Adrenal gland (tissue), 12 donors: ENCODE data around the gene SCAI. TPM values are rescaled to one million over a fixed set of nuclear protein-coding genes. Genes with fewer than 3 reads are reported as not detected.
"Not testable (repeated sequence)": the region's sequence is repeated elsewhere in the genome, so short reads cannot be mapped to it uniquely, and the experiment has no call there.

Source experiments
- DNase-seq, 7 donors: peaks; one replicate each; pipeline ENCODE4 v3.0.0-alpha.2; 2019 to 2020
- H3K27ac ChIP-seq, 5 donors: fragments of 200-600 bp; sonication (generic) in 4 of 5; 1 replicate in 3 of 5; 2 replicates in 2 of 5; pipeline versions ENCODE4 v1.5.1 to v1.8.0; 2016 to 2020; ENCODE audit warnings: mild to moderate bottlenecking in 1 of 5
- H3K27me3 ChIP-seq: fragments of 200-600 bp; 2 replicates; pipeline ENCODE4 v1.8.0; 2021
- H3K36me3 ChIP-seq, 2 donors: fragments of 200-600 bp; replicated peaks in 1 of 2; 1 replicate in 1 of 2; 2 replicates in 1 of 2; pipeline versions ENCODE4 v1.5.1 to v1.8.0; 2018 to 2022
- H3K4me1 ChIP-seq, 2 donors: fragments of 200-600 bp; replicated peaks in 1 of 2; 1 replicate in 1 of 2; 2 replicates in 1 of 2; pipeline versions ENCODE4 v1.5.1 to v1.8.0; 2018 to 2021
- H3K4me3 ChIP-seq, 4 donors: fragments of 200-600 bp; sonication (generic) in 3 of 4; one replicate each; pipeline ENCODE4 v1.5.1; 2016 to 2018
- H3K9me3 ChIP-seq, 3 donors: fragments of 200-600 bp; sonication (generic) in 1 of 3; replicated peaks in 1 of 3; 1 replicate in 2 of 3; 2 replicates in 1 of 3; pipeline versions ENCODE4 v1.5.1 to v1.8.0; 2016 to 2021
- POLR2A ChIP-seq, 2 donors: fragments of 450-650 bp; IDR thresholded peaks; one replicate each; pipeline ENCODE4 v1.6.1; 2017; ENCODE audit warnings: antibody characterized with exemption in 2 of 2, mild to moderate bottlenecking in 2 of 2, moderate library complexity in 1 of 2
- WGBS, 4 donors: extraction: QIAGEN DNeasy Blood & Tissue Kit in 2 of 4; methylation state at CpG; one replicate each; pipeline versions ENCODE4 v1.1.5 to v1.1.7; 2013 to 2017; 5-methylcytosine and 5-hydroxymethylcytosine counted together
- intact Hi-C, 2 donors: fragments of 100-400 bp; cut with DNase I; formaldehyde crosslinking; loops; one replicate each; pipeline versions ENCODE4 v1.14.1 to v1.15.0; 2022 to 2023
- polyA plus RNA-seq, 3 donors: library from polyadenylated mRNA; stranded (reverse); fragments of 200-250 nt in 2 of 3; fragments of 350-450 nt in 1 of 3; fragmentation: Illumina TruSeq in 1 of 3; extraction: RNeasy Lipid Tissue Mini Kit (QIAGEN cat#74804) in 1 of 3; gene quantifications; one replicate each; pipeline ENCODE4 v1.2.3, GENCODE V29; 2013 to 2014
- total RNA-seq, 9 donors: library from RNA; depleted of rRNA in 4 of 9; stranded (reverse); fragments of >200 nt in 4 of 9; fragments of 120-200 nt in 1 of 9; fragmentation: NEBNext Ultra II Directional in 1 of 9; extraction: Animal tissue kit (Norgen Biotek cat#: 25700) in 1 of 9; gene quantifications; one replicate each; pipeline versions ENCODE4 v1.1.0 to v1.2.4, GENCODE V29; 2013 to 2023
- TF ChIP-seq, protein P1 (sequence below), 6 experiments: fragments of 450-650 bp in 4 of 6; fragments of 200-600 bp in 2 of 6; sonication (generic) in 1 of 6; IDR thresholded peaks; 1 replicate in 5 of 6; 2 replicates in 1 of 6; pipeline versions ENCODE4 v1.5.1 to v1.8.0; 2016 to 2021; ENCODE audit warnings: antibody characterized with exemption in 6 of 6, mild to moderate bottlenecking in 2 of 6, moderate library complexity in 1 of 6
- donor health status: healthy with polysubstance abuse.
- donor health status: Bipolar disorder and iron deficiency.
- donor health status: DM: yes; HTN: yes; CAD: no.
- donor health status: DM: no; HTN: no; CAD: no.
- donor health status: DM: no; HTN: no; CAD: no.
- donor health status: DM: yes; HTN: yes; CAD: no.

Gene SCAI
- total and polyA plus RNA-seq, 12 donors: 1.4 to 19.6 (median 9.2) TPM

DNA sequence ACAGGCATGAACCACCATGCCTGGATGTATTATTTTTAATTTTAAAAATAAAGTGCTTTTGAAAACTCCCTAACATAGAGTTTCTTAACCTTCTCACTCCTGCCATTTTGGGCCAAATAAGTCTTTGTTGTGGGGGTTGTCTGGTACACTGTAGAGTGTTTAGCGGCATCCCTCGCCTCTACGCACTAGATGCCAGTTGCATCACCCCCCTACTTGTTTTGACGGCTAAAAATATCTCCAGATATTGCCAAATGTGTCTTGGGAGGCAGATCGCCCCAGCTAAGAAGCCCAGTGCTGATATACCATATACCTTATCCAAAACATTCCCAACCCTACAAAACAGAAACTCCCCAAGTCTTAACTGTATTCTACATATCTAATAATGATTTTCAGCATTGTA is 54.6 kb downstream of the SCAI start:
- Histone ChIP-seq H3K9me3 (no peaks in the 10 kb centered on the region), H3K27ac (no peak overlapping the region), H3K36me3 (no peaks in the 10 kb centered on the region), H3K27me3 (no peaks in the 10 kb centered on the region), H3K4me1 (peaks cover 0 to 16% of the 10 kb centered on the region in 2 donors), H3K4me3 (no peak overlapping the region)
- intact Hi-C loops: no loop called here
- DNase-seq: no peak
- 70 to 83% (median 78%) methylated on average over 5 of the region's 5 CpGs for WGBS, 4 donors
- TF ChIP-seq, protein P1, sequence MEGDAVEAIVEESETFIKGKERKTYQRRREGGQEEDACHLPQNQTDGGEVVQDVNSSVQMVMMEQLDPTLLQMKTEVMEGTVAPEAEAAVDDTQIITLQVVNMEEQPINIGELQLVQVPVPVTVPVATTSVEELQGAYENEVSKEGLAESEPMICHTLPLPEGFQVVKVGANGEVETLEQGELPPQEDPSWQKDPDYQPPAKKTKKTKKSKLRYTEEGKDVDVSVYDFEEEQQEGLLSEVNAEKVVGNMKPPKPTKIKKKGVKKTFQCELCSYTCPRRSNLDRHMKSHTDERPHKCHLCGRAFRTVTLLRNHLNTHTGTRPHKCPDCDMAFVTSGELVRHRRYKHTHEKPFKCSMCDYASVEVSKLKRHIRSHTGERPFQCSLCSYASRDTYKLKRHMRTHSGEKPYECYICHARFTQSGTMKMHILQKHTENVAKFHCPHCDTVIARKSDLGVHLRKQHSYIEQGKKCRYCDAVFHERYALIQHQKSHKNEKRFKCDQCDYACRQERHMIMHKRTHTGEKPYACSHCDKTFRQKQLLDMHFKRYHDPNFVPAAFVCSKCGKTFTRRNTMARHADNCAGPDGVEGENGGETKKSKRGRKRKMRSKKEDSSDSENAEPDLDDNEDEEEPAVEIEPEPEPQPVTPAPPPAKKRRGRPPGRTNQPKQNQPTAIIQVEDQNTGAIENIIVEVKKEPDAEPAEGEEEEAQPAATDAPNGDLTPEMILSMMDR (IDR thresholded peaks at IDR 0.05): no peak
- TF ChIP-seq POLR2A (IDR thresholded peaks at IDR 0.05): no peak

DNA sequence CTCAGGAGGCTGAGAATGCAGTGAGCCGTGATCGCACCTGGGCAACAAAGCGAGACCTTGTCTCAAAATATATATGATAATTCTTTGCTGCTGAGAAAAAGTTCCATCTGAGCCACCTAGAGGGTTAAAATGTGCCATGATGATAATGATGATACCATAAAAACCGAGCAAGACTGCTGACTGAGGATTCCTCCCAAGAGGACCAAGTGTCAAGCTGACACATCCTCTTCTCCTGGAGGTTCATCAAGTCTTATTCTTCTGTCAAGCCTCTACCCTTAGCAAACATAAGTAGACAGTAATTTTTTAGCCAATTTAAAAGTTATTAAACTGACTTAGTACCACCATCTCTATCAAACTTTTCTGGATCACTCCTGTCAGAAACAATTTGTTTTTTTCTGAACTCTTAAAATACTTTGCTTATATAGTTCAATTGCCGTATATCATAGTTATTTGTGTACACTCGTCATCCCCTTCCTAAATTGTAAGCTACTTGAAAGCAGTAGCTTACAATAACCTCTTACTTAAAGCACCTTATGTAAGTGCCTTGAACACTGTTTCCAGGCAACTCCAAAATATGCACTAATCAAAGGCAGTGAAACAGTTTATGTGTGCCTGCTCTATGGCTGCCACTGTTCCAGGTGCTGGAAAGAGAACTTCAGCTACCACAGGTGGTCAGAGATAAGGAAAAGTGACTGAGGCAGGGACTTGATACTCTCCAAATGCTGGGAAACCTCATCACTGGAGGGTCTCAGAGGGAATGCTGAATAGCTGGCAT is 57.4 kb downstream of the SCAI start:
- 83 to 89% (median 87%) methylated on average over 6 of the region's 6 CpGs for WGBS, 4 donors
- DNase-seq: no peak
- Histone ChIP-seq H3K27me3 (no peaks in the 10 kb centered on the region), H3K4me1 (peaks cover 0 to 16% of the 10 kb centered on the region in 2 donors), H3K36me3 (no peaks in the 10 kb centered on the region), H3K9me3 (no peaks in the 10 kb centered on the region), H3K27ac (no peak overlapping the region), H3K4me3 (no peak overlapping the region)
- intact Hi-C loops: no loop called here
- TF ChIP-seq, protein P1 (IDR thresholded peaks at IDR 0.05): no peak
- TF ChIP-seq POLR2A (IDR thresholded peaks at IDR 0.05): no peak

DNA sequence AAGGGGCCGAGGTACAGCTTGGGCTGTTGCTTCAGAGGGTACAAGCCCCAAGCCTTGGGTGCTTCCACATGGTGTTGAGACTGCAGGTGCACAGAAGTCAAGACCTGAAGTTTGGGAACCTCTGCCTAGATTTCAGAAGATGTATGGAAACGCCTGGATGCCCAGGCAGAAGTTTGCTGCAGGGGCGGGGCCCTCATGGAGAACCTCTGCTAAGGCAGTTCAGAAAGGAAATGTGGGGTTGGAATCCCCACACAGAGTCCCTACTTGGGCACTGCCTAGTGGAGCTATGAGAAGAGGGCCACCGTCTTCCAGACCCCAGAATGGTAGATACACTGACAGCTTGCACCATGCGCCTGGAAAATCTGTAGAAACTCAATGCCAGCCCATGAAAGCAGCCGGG is 61.1 kb downstream of the SCAI start:
- H3K36me3 ChIP-seq, H3K4me1 ChIP-seq, DNase-seq, H3K9me3 ChIP-seq, intact Hi-C loops, H3K27ac ChIP-seq, H3K27me3 ChIP-seq, H3K4me3 ChIP-seq: not testable (repeated sequence)
- 91 to 96% (median 93%) methylated on average over 4 to 6 of the region's 6 CpGs for WGBS, 4 donors

- H3K9me3 ChIP-seq, H3K4me3 ChIP-seq, H3K4me1 ChIP-seq, H3K36me3 ChIP-seq, intact Hi-C loops, H3K27ac ChIP-seq, H3K27me3 ChIP-seq, DNase-seq: not testable (repeated sequence)
- 83 to 94% (median 90%) methylated on average over 2 of the region's 2 CpGs for WGBS, 4 donors
Observed at GRCh38 chr9:125080797-125081196, 62.5 kb downstream of the SCAI start.

DNA sequence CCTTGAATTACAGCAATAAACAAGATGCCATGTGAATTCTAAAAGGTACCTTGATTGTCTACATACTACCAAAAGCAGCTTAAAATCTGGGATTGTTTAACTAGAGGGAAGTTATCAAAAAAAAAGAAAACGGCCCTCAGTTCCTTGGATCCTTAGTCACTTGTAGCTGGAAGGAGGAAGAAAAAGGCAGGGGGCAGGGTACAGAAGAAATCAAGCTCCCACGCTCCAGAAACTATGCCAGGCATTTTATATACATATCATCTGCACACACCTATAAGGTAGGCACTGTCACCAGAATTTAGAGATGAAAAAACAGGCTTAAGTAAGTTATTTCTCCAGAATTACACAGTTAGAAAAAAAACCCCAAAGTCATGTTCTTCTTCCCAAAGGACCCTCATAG is 63.4 kb downstream of the SCAI start:
- Histone ChIP-seq H3K4me1 (no peaks in the 10 kb centered on the region), H3K27ac (no peak overlapping the region), H3K4me3 (no peak overlapping the region), H3K36me3 (no peaks in the 10 kb centered on the region), H3K27me3 (no peaks in the 10 kb centered on the region), H3K9me3 (no peaks in the 10 kb centered on the region)
- intact Hi-C loops: no loop called here
- DNase-seq: no peak
- TF ChIP-seq POLR2A (IDR thresholded peaks at IDR 0.05): no peak
- TF ChIP-seq, protein P1 (IDR thresholded peaks at IDR 0.05): no peak
- WGBS, 4 donors: 75 to 90% (median 80%) methylated on average over 2 of the region's 2 CpGs
